Mesenteric fat pad (tissue), 1 donor: ENCODE measurements around the gene ANO4. TPM values are rescaled to one million over a fixed set of nuclear protein-coding genes. Genes with fewer than 3 reads are reported as not detected.

Experiments
- DNase-seq: peaks from one replicate; pipeline ENCODE4 v3.0.0-alpha.2; 2020; ENCODE audit warnings: low spot score
- total RNA-seq: library from RNA; stranded (reverse); fragmentation: NEBNext Ultra II Directional; extraction: Animal tissue kit (Norgen Biotek cat#: 25700); gene quantifications from one replicate; pipeline ENCODE4 v1.2.1, GENCODE V29; 2021
- donor health status: DM: yes; HTN: yes; CAD: no.

The ANO4 gene
- total RNA-seq, 1 donor from 2014 or later: 0.77 TPM

- DNase-seq: no peak
Measured at GRCh38 chr12:101173197-101173749, 378.7 kb downstream of the ANO4 start.

GRCh38 chr12:101174541-101174940, 380.0 kb downstream of the ANO4 start:
- DNase-seq: no peak

Other genes starting within 250 kb of the ANO4 start
- gene GAS2L3, start 221.1 kb upstream of the ANO4 start, total RNA-seq: 10.0 TPM